Parathyroid adenoma (tissue), 2 donors: ENCODE measurements around the gene MDN1.

Experiments used
- H2AFZ ChIP-seq: fragments of 300-600 bp; sonication (generic); one replicate; pipeline ENCODE4 v1.7.0; 2017; ENCODE audit warnings: antibody characterized with exemption, mild to moderate bottlenecking
- H3K27ac ChIP-seq: fragments of 300-600 bp; sonication (generic); one replicate; pipeline ENCODE4 v1.7.0; 2017
- H3K27me3 ChIP-seq: fragments of 300-600 bp; sonication (generic); one replicate; pipeline ENCODE4 v1.7.0; 2017; ENCODE audit warnings: low read length; ENCODE audit not compliant: control insufficient read depth, insufficient read depth
- H3K36me3 ChIP-seq: fragments of 300-600 bp; sonication (generic); one replicate; pipeline ENCODE4 v1.7.0; 2017; ENCODE audit warnings: low read length; ENCODE audit not compliant: control insufficient read depth, insufficient read depth
- H3K4me1 ChIP-seq: fragments of 300-600 bp; sonication (generic); one replicate; pipeline ENCODE4 v1.7.0; 2017; ENCODE audit warnings: control low read depth
- H3K4me2 ChIP-seq: fragments of 300-600 bp; sonication (generic); one replicate; pipeline ENCODE4 v1.7.0; 2017; ENCODE audit warnings: low read length
- H3K4me3 ChIP-seq: fragments of 300-600 bp; sonication (generic); one replicate; pipeline ENCODE4 v1.7.0; 2017; ENCODE audit warnings: low read depth, low read length
- H3K79me2 ChIP-seq: fragments of 300-600 bp; sonication (generic); one replicate; pipeline ENCODE4 v1.7.0; 2017; ENCODE audit warnings: control low read depth
- H3K9ac ChIP-seq: fragments of 300-600 bp; sonication (generic); one replicate; pipeline ENCODE4 v1.7.0; 2017; ENCODE audit warnings: mild to moderate bottlenecking
- H3K9me3 ChIP-seq: fragments of 300-600 bp; sonication (generic); one replicate; pipeline ENCODE4 v1.7.0; 2017; ENCODE audit warnings: low read length; ENCODE audit not compliant: control insufficient read depth
- TF ChIP-seq, protein P1 (sequence below): fragments of 300-600 bp; sonication (generic); IDR thresholded peaks from one replicate; pipeline ENCODE4 v1.7.0; 2017; ENCODE audit warnings: antibody characterized with exemption, mild to moderate bottlenecking
- donor health status: primary hyperparathyroidism.

The MDN1 gene

DNA sequence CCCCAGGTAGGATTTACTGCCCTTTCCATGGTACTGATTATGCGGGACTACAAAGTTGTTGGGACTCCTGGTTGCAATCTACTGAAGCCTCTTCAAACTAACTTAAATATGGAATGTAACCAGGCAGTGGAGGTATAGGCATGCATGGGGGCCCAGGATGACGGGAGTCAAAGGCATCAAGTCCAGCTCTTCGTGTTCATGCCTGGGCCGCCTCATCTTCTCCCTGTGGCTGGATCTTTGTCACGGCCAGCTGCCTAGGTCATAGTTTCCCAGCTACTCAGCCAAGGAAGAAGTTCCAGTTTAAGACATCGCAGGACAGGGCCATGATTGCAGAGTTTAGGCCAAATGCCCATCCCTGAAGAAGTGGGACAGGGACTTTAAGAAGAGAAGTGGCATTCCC is 201.6 kb downstream of the MDN1 start:
- Histone ChIP-seq H3K4me3 (no peak overlapping the region), H2AFZ (no peak overlapping the region), H3K27ac (no peak overlapping the region), H3K9me3 (no peaks in the 10 kb centered on the region), H3K36me3 (no peaks in the 10 kb centered on the region), H3K79me2 (no peaks in the 10 kb centered on the region), H3K4me2 (no peak overlapping the region), H3K9ac (no peak overlapping the region), H3K27me3 (no peaks in the 10 kb centered on the region), H3K4me1 (no peaks in the 10 kb centered on the region)
- TF ChIP-seq, protein P1, sequence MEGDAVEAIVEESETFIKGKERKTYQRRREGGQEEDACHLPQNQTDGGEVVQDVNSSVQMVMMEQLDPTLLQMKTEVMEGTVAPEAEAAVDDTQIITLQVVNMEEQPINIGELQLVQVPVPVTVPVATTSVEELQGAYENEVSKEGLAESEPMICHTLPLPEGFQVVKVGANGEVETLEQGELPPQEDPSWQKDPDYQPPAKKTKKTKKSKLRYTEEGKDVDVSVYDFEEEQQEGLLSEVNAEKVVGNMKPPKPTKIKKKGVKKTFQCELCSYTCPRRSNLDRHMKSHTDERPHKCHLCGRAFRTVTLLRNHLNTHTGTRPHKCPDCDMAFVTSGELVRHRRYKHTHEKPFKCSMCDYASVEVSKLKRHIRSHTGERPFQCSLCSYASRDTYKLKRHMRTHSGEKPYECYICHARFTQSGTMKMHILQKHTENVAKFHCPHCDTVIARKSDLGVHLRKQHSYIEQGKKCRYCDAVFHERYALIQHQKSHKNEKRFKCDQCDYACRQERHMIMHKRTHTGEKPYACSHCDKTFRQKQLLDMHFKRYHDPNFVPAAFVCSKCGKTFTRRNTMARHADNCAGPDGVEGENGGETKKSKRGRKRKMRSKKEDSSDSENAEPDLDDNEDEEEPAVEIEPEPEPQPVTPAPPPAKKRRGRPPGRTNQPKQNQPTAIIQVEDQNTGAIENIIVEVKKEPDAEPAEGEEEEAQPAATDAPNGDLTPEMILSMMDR: no peak

DNA sequence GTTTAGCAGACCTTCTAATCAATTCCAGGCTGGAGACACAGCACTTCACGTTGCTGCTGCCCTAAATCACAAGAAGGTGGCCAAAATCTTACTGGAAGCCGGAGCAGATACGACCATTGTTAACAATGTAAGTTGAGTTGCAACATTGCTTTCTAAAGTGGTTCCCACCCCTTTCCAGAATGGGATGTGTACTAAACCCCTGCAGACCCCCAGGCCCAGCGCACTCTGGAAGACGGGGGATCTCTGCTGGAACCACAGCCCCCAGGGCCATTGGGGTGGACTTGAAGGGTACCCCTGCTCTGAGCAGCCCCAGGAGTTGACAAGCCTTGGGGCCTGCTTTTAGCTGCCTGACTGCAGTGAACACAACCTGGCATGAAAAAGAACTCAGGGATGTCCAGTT is 203.1 kb downstream of the MDN1 start:
- no peak overlapping the region for H3K27ac ChIP-seq
- TF ChIP-seq, protein P1: no peak
- H3K9ac ChIP-seq: no peak overlapping the region
- no peaks in the 10 kb centered on the region for H3K79me2 ChIP-seq
- no peak overlapping the region for H3K4me3 ChIP-seq
- H3K27me3 ChIP-seq: no peaks in the 10 kb centered on the region
- no peak overlapping the region for H2AFZ ChIP-seq
- no peaks in the 10 kb centered on the region for H3K36me3 ChIP-seq
- H3K4me2 ChIP-seq: no peak overlapping the region
- no peaks in the 10 kb centered on the region for H3K4me1 ChIP-seq
- no peaks in the 10 kb centered on the region for H3K9me3 ChIP-seq

DNA sequence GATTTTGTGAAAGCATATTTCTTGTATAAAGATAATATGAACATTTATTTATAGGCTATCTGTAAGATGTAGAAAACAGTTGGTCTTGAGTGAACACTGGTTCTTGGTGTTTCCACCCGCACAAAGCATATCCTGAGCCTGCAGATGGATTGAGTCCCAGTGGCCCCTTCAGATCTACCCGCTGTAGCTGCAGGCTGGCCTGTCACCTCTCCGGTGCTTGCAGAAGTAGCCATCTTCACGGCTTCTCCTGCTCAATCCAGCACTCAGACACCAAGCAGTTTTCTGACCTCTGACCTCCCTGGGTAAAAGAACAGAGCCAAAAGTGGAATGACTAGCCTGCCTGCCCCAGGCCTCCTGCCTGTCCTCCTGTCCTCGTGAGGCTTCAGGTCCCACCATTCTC is 203.7 kb downstream of the MDN1 start:
- no peak overlapping the region for H3K4me3 ChIP-seq
- H2AFZ ChIP-seq: no peak overlapping the region
- TF ChIP-seq, protein P1: no peak
- no peaks in the 10 kb centered on the region for H3K27me3 ChIP-seq
- no peak overlapping the region for H3K9ac ChIP-seq
- H3K27ac ChIP-seq: no peak overlapping the region
- H3K79me2 ChIP-seq: no peaks in the 10 kb centered on the region
- no peaks in the 10 kb centered on the region for H3K4me1 ChIP-seq
- no peaks in the 10 kb centered on the region for H3K9me3 ChIP-seq
- H3K36me3 ChIP-seq: no peaks in the 10 kb centered on the region
- H3K4me2 ChIP-seq: no peak overlapping the region

DNA sequence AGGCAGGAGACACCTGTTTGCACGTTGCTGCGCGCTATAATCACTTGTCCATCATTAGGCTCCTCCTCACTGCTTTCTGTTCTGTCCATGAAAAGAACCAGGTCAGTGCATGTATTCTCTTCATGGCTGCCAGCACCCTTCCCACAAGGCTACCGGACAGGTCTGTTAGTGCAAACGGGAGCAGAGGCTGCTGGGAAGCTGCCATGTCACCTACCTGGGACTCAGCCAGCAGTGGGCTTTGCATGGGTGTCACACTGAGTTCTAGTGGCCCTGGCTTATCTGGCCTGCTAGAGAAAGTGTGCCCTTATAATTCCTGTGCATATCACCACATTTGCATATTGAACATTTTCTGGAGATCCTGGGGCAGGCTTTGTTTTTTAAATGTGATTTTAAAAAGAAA is 205.8 kb downstream of the MDN1 start:
- Histone ChIP-seq H3K27me3 (no peaks in the 10 kb centered on the region), H3K4me1 (no peaks in the 10 kb centered on the region), H3K27ac (no peak overlapping the region), H3K9me3 (no peaks in the 10 kb centered on the region), H3K9ac (no peak overlapping the region), H3K79me2 (no peaks in the 10 kb centered on the region), H2AFZ (no peak overlapping the region), H3K36me3 (no peaks in the 10 kb centered on the region), H3K4me3 (no peak overlapping the region), H3K4me2 (no peak overlapping the region)
- TF ChIP-seq, protein P1: no peak

DNA sequence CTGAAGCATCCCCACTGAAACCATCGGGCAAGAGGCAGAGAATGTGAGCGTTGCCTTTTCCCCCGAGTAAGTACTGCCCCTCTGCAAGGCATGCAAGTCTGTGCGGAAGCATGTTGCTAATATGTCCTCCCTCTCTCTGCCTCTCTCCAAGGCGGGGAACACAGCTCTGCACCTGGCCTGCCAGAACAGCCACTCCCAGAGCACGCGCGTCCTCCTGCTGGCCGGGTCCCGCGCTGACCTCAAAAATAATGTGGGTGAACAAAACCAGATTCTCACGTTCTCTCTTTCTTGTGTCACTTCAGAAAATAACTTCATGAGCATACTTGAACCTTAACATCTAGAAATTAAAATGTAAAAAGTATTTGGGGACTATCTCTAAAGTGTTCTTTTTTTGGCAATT is 207.5 kb downstream of the MDN1 start:
- Histone ChIP-seq H3K4me1 (no peaks in the 10 kb centered on the region), H3K79me2 (no peaks in the 10 kb centered on the region), H3K27ac (no peak overlapping the region), H3K9me3 (no peaks in the 10 kb centered on the region), H3K4me3 (no peak overlapping the region), H2AFZ (no peak overlapping the region), H3K9ac (no peak overlapping the region), H3K27me3 (no peaks in the 10 kb centered on the region), H3K4me2 (no peak overlapping the region), H3K36me3 (no peaks in the 10 kb centered on the region)
- TF ChIP-seq, protein P1: no peak
